CD8-positive, alpha-beta memory T cell (primary cell): Measurements from ENCODE around the gene MTA3. TPM values are rescaled to one million over a fixed set of nuclear protein-coding genes. Genes with fewer than 3 reads are reported as not detected.

ENCODE experiments used
- CTCF ChIA-PET: fragments of 350-600 bp; sonication (Branson Sonifier 250); formaldehyde crosslinking; loops from one replicate; lab custom pipeline; 2021; ENCODE audit warnings: antibody characterized with exemption; lab: Charles Lee
- POLR2A ChIA-PET: fragments of 350-600 bp; sonication (Branson Sonifier 250); formaldehyde crosslinking; loops from one replicate; lab custom pipeline; 2021; ENCODE audit warnings: antibody characterized with exemption; lab: Charles Lee
- DNase-seq, 5 donors: peaks; one replicate each; pipeline versions ENCODE4 v3.0.0 to v3.0.0-alpha.2; 2020 to 2022; ENCODE audit warnings: mixed read lengths in 1 of 5
- H3K27ac ChIP-seq: one replicate; pipeline ENCODE4 v1.7.0; 2013; ENCODE audit warnings: low read depth, mild to moderate bottlenecking, low read length, moderate library complexity
- H3K27me3 ChIP-seq: 2 replicates; pipeline ENCODE4 v1.7.0; 2013; ENCODE audit warnings: low read length, mild to moderate bottlenecking; ENCODE audit not compliant: insufficient read depth, poor library complexity, severe bottlenecking
- H3K36me3 ChIP-seq: 2 replicates; pipeline ENCODE4 v1.7.0; 2013; ENCODE audit warnings: mild to moderate bottlenecking, low read length, moderate library complexity; ENCODE audit not compliant: insufficient read depth
- H3K4me1 ChIP-seq: 2 replicates; pipeline ENCODE4 v1.7.0; 2013; ENCODE audit warnings: mild to moderate bottlenecking, low read length, moderate library complexity; ENCODE audit not compliant: insufficient read depth
- H3K4me3 ChIP-seq: 2 replicates; pipeline ENCODE4 v1.7.0; 2013; ENCODE audit warnings: mild to moderate bottlenecking, low read length
- H3K9me3 ChIP-seq: 2 replicates; pipeline ENCODE4 v1.7.0; 2013; ENCODE audit warnings: mild to moderate bottlenecking, low read length
- H3K27ac Mint-ChIP-seq, 8 donors: one replicate each; pipeline ENCODE4 v1.8.0; 2020 to 2021; ENCODE audit warnings: mixed read lengths in 8 of 8, mild to moderate bottlenecking in 6 of 8, inconsistent platforms in 3 of 8, moderate library complexity in 3 of 8
- H3K27me3 Mint-ChIP-seq, 2 donors: one replicate each; pipeline ENCODE4 v1.8.0; 2020 to 2021; ENCODE audit warnings: mixed read lengths in 2 of 2, mild to moderate bottlenecking in 1 of 2, moderate library complexity in 1 of 2
- H3K36me3 Mint-ChIP-seq, 3 donors: one replicate each; pipeline ENCODE4 v1.8.0; 2020 to 2021; ENCODE audit warnings: mixed read lengths in 3 of 3, inconsistent platforms in 1 of 3, mild to moderate bottlenecking in 1 of 3
- H3K4me1 Mint-ChIP-seq, 3 donors: one replicate each; pipeline ENCODE4 v1.8.0; 2020 to 2021; ENCODE audit warnings: mixed read lengths in 3 of 3, inconsistent platforms in 1 of 3, mild to moderate bottlenecking in 1 of 3
- H3K4me3 Mint-ChIP-seq, 7 donors: one replicate each; pipeline ENCODE4 v1.8.0; 2020 to 2021; ENCODE audit warnings: mixed read lengths in 7 of 7, mild to moderate bottlenecking in 6 of 7, moderate library complexity in 4 of 7, inconsistent platforms in 2 of 7
- H3K9me3 Mint-ChIP-seq, 5 donors: one replicate each; pipeline ENCODE4 v1.8.0; 2020 to 2022; ENCODE audit warnings: mixed read lengths in 5 of 5, mild to moderate bottlenecking in 3 of 5, moderate library complexity in 2 of 5, inconsistent platforms in 1 of 5
- polyA plus RNA-seq: library from polyadenylated mRNA; unstranded; fragments of 300-500 nt; fragmentation: Illumina TruSeq; gene quantifications from one replicate; pipeline ENCODE4 v1.2.3, GENCODE V29; 2021
- total RNA-seq, 2 experiments: library from RNA; stranded (reverse); gene quantifications; one replicate each; pipeline ENCODE4 v1.2.3, GENCODE V29; 2021

Gene MTA3
- total and polyA plus RNA-seq, 3 experiments from 2014 or later, result 7.9 to 24.1 (median 20.0) TPM

- POLR2A ChIA-PET, result interaction anchor here (0.7 kb wide), 1 partner anchor 96 kb away, joined by 4 read pairs; no protein-coding TSS in a partner anchor
- Histone ChIP-seq H3K27ac (no peak overlapping the region), H3K4me1 (peaks cover 6% of the 10 kb centered on the region), H3K4me3 (no peak overlapping the region), H3K36me3 (no peaks in the 10 kb centered on the region), H3K27me3 (no peaks in the 10 kb centered on the region), H3K9me3 (no peaks in the 10 kb centered on the region)
- H3K9me3 Mint-ChIP-seq, result no peaks in the 10 kb centered on the region
- H3K4me1 Mint-ChIP-seq, result peaks cover 6 to 11% (median 10%) of the 10 kb centered on the region in 3 donors
- DNase-seq, result no peak
- no peaks in the 10 kb centered on the region for H3K36me3 Mint-ChIP-seq
- CTCF ChIA-PET, result no interaction called here
- no peak overlapping the region for H3K4me3 Mint-ChIP-seq
- no peak overlapping the region for H3K27ac Mint-ChIP-seq
- peaks cover 0 to 1% of the 10 kb centered on the region in 2 donors for H3K27me3 Mint-ChIP-seq
Observed at GRCh38 chr2:42771546-42772153, 203.2 kb downstream of the MTA3 start.

GRCh38 chr2:42775186-42775585, 206.8 kb downstream of the MTA3 start:
- ChIA-PET CTCF (interaction anchor here (0.7 to 1.1 kb wide), 2 partner anchors 20 to 77 kb away, joined by 3 read pairs; no protein-coding TSS in a partner anchor), POLR2A (no interaction called here)
- Mint-ChIP-seq H3K4me1 (peaks cover 6 to 11% (median 10%) of the 10 kb centered on the region in 3 donors), H3K36me3 (no peaks in the 10 kb centered on the region), H3K27ac (peak overlapping the region in 4 of 8 donors; percentile 12 to 68 (median 38)), H3K27me3 (peaks cover 0 to 1% of the 10 kb centered on the region in 2 donors), H3K9me3 (no peaks in the 10 kb centered on the region), H3K4me3 (no peak overlapping the region)
- Histone ChIP-seq H3K27ac (no peak overlapping the region), H3K4me1 (peaks cover 11% of the 10 kb centered on the region), H3K9me3 (peaks cover 3% of the 10 kb centered on the region), H3K4me3 (no peak overlapping the region), H3K36me3 (no peaks in the 10 kb centered on the region), H3K27me3 (no peaks in the 10 kb centered on the region)
- no peak for DNase-seq

- Histone ChIP-seq H3K9me3 (peaks cover 3% of the 10 kb centered on the region), H3K4me3 (no peak overlapping the region), H3K27me3 (no peaks in the 10 kb centered on the region), H3K27ac (no peak overlapping the region), H3K36me3 (no peaks in the 10 kb centered on the region), H3K4me1 (peaks cover 11% of the 10 kb centered on the region)
- no peak overlapping the region for H3K4me3 Mint-ChIP-seq
- peaks cover 0 to 1% of the 10 kb centered on the region in 2 donors for H3K27me3 Mint-ChIP-seq
- H3K9me3 Mint-ChIP-seq, result no peaks in the 10 kb centered on the region
- ChIA-PET CTCF (interaction anchor here (1.1 kb wide), 1 partner anchor 21 kb away, joined by 3 read pairs; no protein-coding TSS in a partner anchor), POLR2A (no interaction called here)
- H3K27ac Mint-ChIP-seq, result no peak overlapping the region
- no peaks in the 10 kb centered on the region for H3K36me3 Mint-ChIP-seq
- no peak for DNase-seq
- peaks cover 6 to 11% (median 10%) of the 10 kb centered on the region in 3 donors for H3K4me1 Mint-ChIP-seq
Observed at GRCh38 chr2:42775810-42776209, 207.4 kb downstream of the MTA3 start.

GRCh38 chr2:42777883-42778805, 209.7 kb downstream of the MTA3 start:
- peaks cover 3% of the 10 kb centered on the region for H3K9me3 ChIP-seq
- H3K4me1 ChIP-seq, result peaks cover 11% of the 10 kb centered on the region
- H3K4me3 Mint-ChIP-seq, result no peak overlapping the region
- H3K27me3 ChIP-seq, result no peaks in the 10 kb centered on the region
- no peak overlapping the region for H3K27ac Mint-ChIP-seq
- H3K27me3 Mint-ChIP-seq, result peaks cover 0 to 1% of the 10 kb centered on the region in 2 donors
- H3K36me3 ChIP-seq, result no peaks in the 10 kb centered on the region
- CTCF ChIA-PET, result no interaction called here
- no peak overlapping the region for H3K4me3 ChIP-seq
- H3K27ac ChIP-seq, result no peak overlapping the region
- no peaks in the 10 kb centered on the region for H3K36me3 Mint-ChIP-seq
- DNase-seq, result no peak
- POLR2A ChIA-PET, result no interaction called here
- peaks cover 6 to 11% (median 10%) of the 10 kb centered on the region in 3 donors for H3K4me1 Mint-ChIP-seq
- H3K9me3 Mint-ChIP-seq, result peaks cover 0 to 3% (median 0%) of the 10 kb centered on the region in 5 donors

GRCh38 chr2:42781181-42781580, 212.7 kb downstream of the MTA3 start:
- ChIA-PET CTCF (no interaction called here), POLR2A (no interaction called here)
- H3K4me3 Mint-ChIP-seq, result no peak overlapping the region
- H3K4me3 ChIP-seq, result no peak overlapping the region
- H3K36me3 ChIP-seq, result no peaks in the 10 kb centered on the region
- H3K27ac Mint-ChIP-seq, result no peak overlapping the region
- no peaks in the 10 kb centered on the region for H3K36me3 Mint-ChIP-seq
- H3K27ac ChIP-seq, result no peak overlapping the region
- peaks cover 7% of the 10 kb centered on the region for H3K4me1 ChIP-seq
- no peaks in the 10 kb centered on the region for H3K27me3 ChIP-seq
- peaks cover 3% of the 10 kb centered on the region for H3K9me3 ChIP-seq
- peaks cover under 1 to 3% of the 10 kb centered on the region in 2 donors for H3K27me3 Mint-ChIP-seq
- H3K9me3 Mint-ChIP-seq, result peaks cover 0 to 3% (median 0%) of the 10 kb centered on the region in 5 donors
- peaks cover 0 to 2% (median 0%) of the 10 kb centered on the region in 3 donors for H3K4me1 Mint-ChIP-seq
- no peak for DNase-seq

GRCh38 chr2:42783511-42783910, 215.1 kb downstream of the MTA3 start:
- H3K9me3 ChIP-seq, result no peaks in the 10 kb centered on the region
- no peaks in the 10 kb centered on the region for H3K36me3 ChIP-seq
- no peak overlapping the region for H3K4me3 ChIP-seq
- H3K27ac Mint-ChIP-seq, result no peak overlapping the region
- peaks cover 0 to 1% (median 0%) of the 10 kb centered on the region in 3 donors for H3K4me1 Mint-ChIP-seq
- H3K9me3 Mint-ChIP-seq, result peaks cover 0 to 3% (median 0%) of the 10 kb centered on the region in 5 donors
- H3K4me1 ChIP-seq, result no peaks in the 10 kb centered on the region
- CTCF ChIA-PET, result no interaction called here
- no peak overlapping the region for H3K4me3 Mint-ChIP-seq
- POLR2A ChIA-PET, result no interaction called here
- no peak overlapping the region for H3K27ac ChIP-seq
- no peak for DNase-seq
- peaks cover 6 to 15% of the 10 kb centered on the region in 2 donors for H3K27me3 Mint-ChIP-seq
- H3K27me3 ChIP-seq, result no peaks in the 10 kb centered on the region
- H3K36me3 Mint-ChIP-seq, result peaks cover 0 to under 1% (median 0%) of the 10 kb centered on the region in 3 donors

GRCh38 chr2:42784204-42784880, 215.9 kb downstream of the MTA3 start:
- Histone ChIP-seq H3K4me3 (no peak overlapping the region), H3K4me1 (no peaks in the 10 kb centered on the region), H3K27ac (no peak overlapping the region), H3K36me3 (no peaks in the 10 kb centered on the region), H3K27me3 (no peaks in the 10 kb centered on the region), H3K9me3 (no peaks in the 10 kb centered on the region)
- POLR2A ChIA-PET, result no interaction called here
- H3K4me1 Mint-ChIP-seq, result peaks cover 0 to 1% (median 0%) of the 10 kb centered on the region in 3 donors
- peaks cover 13 to 19% of the 10 kb centered on the region in 2 donors for H3K27me3 Mint-ChIP-seq
- H3K9me3 Mint-ChIP-seq, result peaks cover 0 to 3% (median 0%) of the 10 kb centered on the region in 5 donors
- H3K4me3 Mint-ChIP-seq, result no peak overlapping the region
- CTCF ChIA-PET, result interaction anchor here (0.9 kb wide), 1 partner anchor 109 kb away, joined by 3 read pairs; no protein-coding TSS in a partner anchor
- H3K27ac Mint-ChIP-seq, result no peak overlapping the region
- H3K36me3 Mint-ChIP-seq, result peaks cover 0 to 4% (median 0%) of the 10 kb centered on the region in 3 donors
- no peak for DNase-seq
